ENCODE measurements around the gene FGFR3. TPM values are rescaled to one million over a fixed set of nuclear protein-coding genes. Genes with fewer than 3 reads are reported as not detected.

The FGFR3 gene
- total and polyA plus RNA-seq, 9 of the 15 experiments (the other 6 are each of a cell fraction or from before 2014, with no cell fraction given) = 1.2 to 60.4 (median 12.7) TPM

DNA sequence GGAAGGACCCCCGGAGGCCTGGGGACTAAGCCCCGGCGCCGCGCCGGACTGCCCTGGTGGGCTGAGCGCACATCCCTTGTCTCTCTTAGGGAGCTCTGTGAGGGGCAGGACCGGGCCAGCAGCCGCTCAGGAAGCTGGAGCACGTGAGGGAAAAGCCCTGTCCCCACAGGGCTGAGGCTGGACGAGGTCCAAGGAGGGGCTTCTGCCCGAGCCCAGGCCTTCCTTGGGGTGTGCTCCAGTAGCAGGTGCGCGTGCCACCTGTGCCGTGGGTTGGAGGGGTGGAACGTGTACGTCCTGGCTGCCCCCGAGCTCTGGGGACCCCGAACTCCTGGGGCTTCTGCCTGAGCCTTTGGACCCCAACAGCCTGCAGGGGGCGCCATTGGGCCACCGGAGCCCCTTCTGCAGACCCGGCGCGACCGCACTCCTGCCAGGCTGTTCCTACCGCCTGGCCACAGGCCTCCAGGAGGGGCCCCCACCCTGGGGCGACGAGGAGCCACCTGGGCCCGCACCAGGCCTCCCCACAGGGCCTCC is 44.6 kb upstream of the FGFR3 start:
- Histone ChIP-seq H2AFZ (ENCODE audit: low read depth, low read length) (peak overlapping the region; percentile 91), H3K9me1 (ENCODE audit: control insufficient read depth, insufficient read depth, low read length) (peaks cover 5% of the 10 kb centered on the region), H3K4me1 (replicated peaks in 1 of 2; ENCODE audit: control insufficient read depth in 2 of 2, insufficient read depth in 2 of 2, low read length in 2 of 2) (peaks cover 15 to 92% of the 10 kb centered on the region in 2 experiments), H3K4me3 (0 out of 2 replicates have a peak overlapping the region, but pooled peaks have one; percentile 13), H3K36me3 (ENCODE audit: control insufficient read depth, insufficient read depth, low read length) (peaks cover 18% of the 10 kb centered on the region; the same call in 1 of the 3 replicates), H3K9ac (ENCODE audit: insufficient read depth in 1 of 2, low read depth in 2 of 2, low read length in 2 of 2) (peak overlapping the region in 1 of 2 experiments; percentile 87; a peak in 2 of 4 replicates), H4K20me1 (replicated peaks; ENCODE audit: control insufficient read depth, insufficient read depth, low read length) (no peaks in the 10 kb centered on the region), H3K79me2 (ENCODE audit: control insufficient read depth, insufficient read depth, low read length) (no peaks in the 10 kb centered on the region), H3K27me3 (ENCODE audit: control insufficient read depth in 2 of 2, insufficient read depth in 2 of 2, low read length in 2 of 2) (no peaks in the 10 kb centered on the region), H3K4me2 (ENCODE audit: insufficient read depth, low read length) (peak overlapping the region; percentile 63), H3K27ac (ENCODE audit: extremely low read depth, low read depth, low read length) (no peak overlapping the region), H3K9me3 (replicated peaks; ENCODE audit: control insufficient read depth, insufficient read depth, low read depth, low read length) (no peaks in the 10 kb centered on the region)
- CTCF ChIA-PET (ENCODE audit: low intra/inter-chr PET ratio) = interaction anchor here (0.6 to 6.2 kb wide), 7 partner anchors 44 to 162 kb away, joined by 3 to 94 read pairs (median 3); no protein-coding TSS in a partner anchor
- in situ Hi-C loops (cut with MboI) = no loop called here
- DNase-seq (ENCODE audit: extremely low read depth in 1 of 4, low spot score in 3 of 4) (peak; percentile 90 to 93 (median 92)), ATAC-seq (peak; percentile 80), FAIRE-seq (no peak)
- WGBS (ENCODE audit: insufficient coverage, low coverage, missing lambda C conversion rate) = 6% methylated on average over 25 of the region's 29 CpGs
- POLR2A ChIA-PET = interaction anchor here (0.6 to 1.3 kb wide), 5 partner anchors 9 to 67 kb away, joined by 3 to 10 read pairs (median 3); no protein-coding TSS in a partner anchor
- no TSS peak for BruUV-seq (replicated peaks)
- intact Hi-C loops (cut with micrococcal nuclease) = loop anchor here (1.0 to 5.0 kb wide), 3 partner anchors 62 to 439 kb away; no protein-coding TSS in a partner anchor
- TF ChIP-seq ZFP36 (IDR thresholded peaks at IDR 0.05; ENCODE audit: low read depth, low read length, partially characterized antibody) (peak; percentile 24), MAZ (CRISPR knock-in tag; conservative IDR thresholded peaks at IDR 0.05 in 1 of 2, IDR thresholded peaks at IDR 0.05 in 1 of 2) (peak; percentile 25 to 91; a peak in 2 of 4 replicates), RB1 (IDR thresholded peaks at IDR 0.05; ENCODE audit: low read depth) (peak; percentile 87), CCNT2 (IDR thresholded peaks at IDR 0.05; ENCODE audit: borderline replicate concordance, extremely low read depth, insufficient read length, low read depth, low read length) (no peak), L3MBTL2 (IDR thresholded peaks at IDR 0.05) (peak; percentile 59; the same call in 1 of the 2 replicates), YY1 (IDR thresholded peaks at IDR 0.05; ENCODE audit: borderline replicate concordance in 1 of 3, control insufficient read depth in 1 of 3, extremely low read depth in 1 of 3, insufficient read depth in 3 of 3, insufficient read length in 1 of 3, insufficient replicate concordance in 2 of 3, low read depth in 1 of 3, low read length in 2 of 3) (peak in 1 of 3 experiments; percentile 29), PCBP2 (IDR thresholded peaks at IDR 0.05; ENCODE audit: low read depth, low read length, poor library complexity, severe bottlenecking) (peak; percentile 29), ERF (CRISPR knock-in tag; IDR thresholded peaks at IDR 0.05) (no peak), HBP1 (CRISPR knock-in tag; IDR thresholded peaks at IDR 0.05) (no peak), ZNF165 (CRISPR knock-in tag; IDR thresholded peaks at IDR 0.05; ENCODE audit: borderline replicate concordance) (no peak), CHD2 (IDR thresholded peaks at IDR 0.05; ENCODE audit: low read depth, low read length) (no peak), PHB (CRISPR knock-in tag; IDR thresholded peaks at IDR 0.05) (no peak), ZNF668 (CRISPR knock-in tag; IDR thresholded peaks at IDR 0.05) (no peak), HNRNPK (IDR thresholded peaks at IDR 0.05; ENCODE audit: low read depth, low read length, poor library complexity, severe bottlenecking) (peak; percentile 95)
- TF ChIP-seq, protein P1, sequence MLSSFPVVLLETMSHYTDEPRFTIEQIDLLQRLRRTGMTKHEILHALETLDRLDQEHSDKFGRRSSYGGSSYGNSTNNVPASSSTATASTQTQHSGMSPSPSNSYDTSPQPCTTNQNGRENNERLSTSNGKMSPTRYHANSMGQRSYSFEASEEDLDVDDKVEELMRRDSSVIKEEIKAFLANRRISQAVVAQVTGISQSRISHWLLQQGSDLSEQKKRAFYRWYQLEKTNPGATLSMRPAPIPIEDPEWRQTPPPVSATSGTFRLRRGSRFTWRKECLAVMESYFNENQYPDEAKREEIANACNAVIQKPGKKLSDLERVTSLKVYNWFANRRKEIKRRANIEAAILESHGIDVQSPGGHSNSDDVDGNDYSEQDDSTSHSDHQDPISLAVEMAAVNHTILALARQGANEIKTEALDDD (IDR thresholded peaks at IDR 0.05) = no peak
- TF ChIP-seq, protein P2, sequence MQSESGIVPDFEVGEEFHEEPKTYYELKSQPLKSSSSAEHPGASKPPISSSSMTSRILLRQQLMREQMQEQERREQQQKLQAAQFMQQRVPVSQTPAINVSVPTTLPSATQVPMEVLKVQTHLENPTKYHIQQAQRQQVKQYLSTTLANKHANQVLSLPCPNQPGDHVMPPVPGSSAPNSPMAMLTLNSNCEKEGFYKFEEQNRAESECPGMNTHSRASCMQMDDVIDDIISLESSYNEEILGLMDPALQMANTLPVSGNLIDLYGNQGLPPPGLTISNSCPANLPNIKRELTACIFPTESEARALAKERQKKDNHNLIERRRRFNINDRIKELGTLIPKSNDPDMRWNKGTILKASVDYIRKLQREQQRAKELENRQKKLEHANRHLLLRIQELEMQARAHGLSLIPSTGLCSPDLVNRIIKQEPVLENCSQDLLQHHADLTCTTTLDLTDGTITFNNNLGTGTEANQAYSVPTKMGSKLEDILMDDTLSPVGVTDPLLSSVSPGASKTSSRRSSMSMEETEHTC (IDR thresholded peaks at IDR 0.05) = no peak
